ENCODE results near the gene CYP3A7. TPM values are rescaled to one million over a fixed set of nuclear protein-coding genes. Genes with fewer than 3 reads are reported as not detected.

Gene CYP3A7
- polyA plus RNA-seq, 3 donors = not detected

Small RNA genes within 50 kb of the gene (small RNA-seq; reads per million reads assigned to genes)
- gene CYP3A51P (ENCODE audit: insufficient read length, low read depth) (not detected), gene CYP3A7-CYP3A51P (ENCODE audit: insufficient read length, low read depth) (not detected)

Other genes starting within 250 kb of the CYP3A7 start
- gene ZNF394, start 234.9 kb downstream of the CYP3A7 start, polyA plus RNA-seq = 10 to 100 TPM; 35.7 to 57.7 (median 39.1) TPM
- 1 to 10 TPM; 1.6 to 2.9 (median 2.2) TPM for gene ZKSCAN5, start 230.5 kb downstream of the CYP3A7 start, polyA plus RNA-seq
- 1 to 10 TPM in 2 of 3 donors, under 1 TPM in 1; 0.85 to 1.3 (median 1.2) TPM for gene FAM200A, start 183.1 kb downstream of the CYP3A7 start, polyA plus RNA-seq
- 100 to 1,000 TPM in 1 of 3 donors, 10 to 100 TPM in 2; 61.6 to 151 (median 62.2) TPM for gene ZNF655, start 176.6 kb downstream of the CYP3A7 start, polyA plus RNA-seq
- under 1 TPM in 2 of 3 donors, not detected in 1; 0.20 to 0.23 TPM for gene TMEM225B, start 136.9 kb downstream of the CYP3A7 start, polyA plus RNA-seq
- 1 to 10 TPM; 4.3 to 7.3 (median 6.1) TPM for gene ZSCAN25, start 118.2 kb downstream of the CYP3A7 start, polyA plus RNA-seq
- gene CYP3A5, start 55.2 kb downstream of the CYP3A7 start, polyA plus RNA-seq = under 1 TPM in 1 of 3 donors, not detected in 2; 0.05 TPM
- not detected for gene CYP3A4, start 49.0 kb upstream of the CYP3A7 start, polyA plus RNA-seq
- not detected for gene CYP3A43, start 92.8 kb upstream of the CYP3A7 start, polyA plus RNA-seq
- not detected for gene OR2AE1, start 141.8 kb upstream of the CYP3A7 start, polyA plus RNA-seq
- 10 to 100 TPM; 10.8 to 17.9 (median 12.5) TPM for gene TRIM4, start 184.3 kb upstream of the CYP3A7 start, polyA plus RNA-seq
- gene GJC3, start 194.4 kb upstream of the CYP3A7 start, polyA plus RNA-seq = not detected
- not detected for gene AZGP1, start 240.8 kb upstream of the CYP3A7 start, polyA plus RNA-seq

All from CD14-positive monocyte (primary cell).